HG02884 (cell line): ENCODE measurements around the gene BEGAIN.

Source experiments
- ATAC-seq: cut with Tn5 transposase; IDR thresholded peaks from one replicate; pipeline ENCODE4 v1.9.1; 2021; ENCODE audit warnings: mild to moderate bottlenecking, moderate library complexity; ENCODE audit not compliant: unreplicated experiment

Gene BEGAIN

GRCh38 chr14:100587086-100587762 is at the start of gene BEGAIN:
BEGAIN (minus strand) TSS chr14:100587417; CDS start chr14:100587290, 127 bp downstream.
- no peak for ATAC-seq

- no peak for ATAC-seq
Observed at GRCh38 chr14:100636559-100636958, 49.3 kb upstream of the BEGAIN start.

- no peak for ATAC-seq
Observed at GRCh38 chr14:100634026-100634425, 46.8 kb upstream of the BEGAIN start.

GRCh38 chr14:100633406-100633805 is 46.2 kb upstream of the BEGAIN start:
- no peak for ATAC-seq

DNA sequence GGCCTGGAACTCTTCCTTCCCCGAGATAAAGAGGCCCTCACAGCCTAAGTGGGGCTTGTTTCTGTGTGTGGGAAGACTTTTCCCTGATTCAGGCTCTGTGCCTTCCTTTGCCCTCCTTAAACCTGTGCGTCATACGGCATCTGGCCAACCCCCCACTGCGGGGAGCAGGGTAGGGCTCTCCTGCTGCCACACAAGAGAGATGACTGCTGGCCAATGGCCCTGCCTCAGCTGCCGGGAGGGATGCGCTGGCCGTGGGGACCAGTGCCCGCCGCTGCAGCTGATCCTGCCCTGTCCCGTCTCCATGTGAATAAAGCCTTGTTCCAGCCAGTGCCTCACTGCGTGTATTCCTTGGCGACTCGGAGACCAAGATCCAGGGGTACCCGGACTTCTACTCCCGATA is 42.5 kb upstream of the BEGAIN start:
- ATAC-seq = no peak

DNA sequence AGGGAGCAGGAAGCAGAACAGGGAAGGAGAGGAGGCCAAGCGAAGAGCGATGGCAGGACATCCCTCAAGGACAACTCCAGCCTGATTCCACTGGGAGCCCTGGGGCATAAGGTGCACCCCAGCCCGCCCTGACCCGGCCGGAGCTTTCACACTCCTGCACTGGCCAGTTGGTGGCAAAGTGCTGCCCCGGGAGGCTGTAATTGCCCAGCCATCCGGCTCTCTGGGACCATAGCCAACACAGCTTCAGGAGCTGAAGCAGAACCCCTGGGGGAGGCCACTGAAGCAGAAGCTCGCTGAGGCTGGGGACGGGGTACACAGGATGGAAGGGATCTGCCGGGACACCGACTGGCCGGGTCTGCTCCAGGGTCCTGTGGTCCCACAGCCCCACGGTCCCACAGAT is 41.9 kb upstream of the BEGAIN start:
- ATAC-seq = no peak

DNA sequence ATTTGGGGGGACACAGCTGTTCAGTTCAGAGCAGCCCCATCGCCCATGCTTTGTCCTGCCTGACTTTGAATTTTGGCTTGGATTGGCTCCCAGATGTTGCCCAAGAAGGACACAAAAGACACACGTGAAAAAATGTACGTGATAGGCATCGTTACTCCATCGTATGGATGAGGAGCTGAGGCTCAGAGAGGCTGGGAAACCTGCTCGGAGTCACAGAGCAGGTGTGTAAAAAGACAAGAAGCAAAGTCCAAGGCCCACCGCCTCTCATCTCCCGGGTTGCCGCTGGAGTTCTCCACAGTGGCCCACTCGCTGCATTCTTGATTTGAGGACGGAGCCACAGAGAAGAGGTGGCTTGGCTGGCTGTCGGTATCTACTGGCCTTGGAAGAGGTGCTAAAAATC is 41.0 kb upstream of the BEGAIN start:
- no peak for ATAC-seq

GRCh38 chr14:100626614-100627013 is 39.4 kb upstream of the BEGAIN start:
- ATAC-seq = no peak

DNA sequence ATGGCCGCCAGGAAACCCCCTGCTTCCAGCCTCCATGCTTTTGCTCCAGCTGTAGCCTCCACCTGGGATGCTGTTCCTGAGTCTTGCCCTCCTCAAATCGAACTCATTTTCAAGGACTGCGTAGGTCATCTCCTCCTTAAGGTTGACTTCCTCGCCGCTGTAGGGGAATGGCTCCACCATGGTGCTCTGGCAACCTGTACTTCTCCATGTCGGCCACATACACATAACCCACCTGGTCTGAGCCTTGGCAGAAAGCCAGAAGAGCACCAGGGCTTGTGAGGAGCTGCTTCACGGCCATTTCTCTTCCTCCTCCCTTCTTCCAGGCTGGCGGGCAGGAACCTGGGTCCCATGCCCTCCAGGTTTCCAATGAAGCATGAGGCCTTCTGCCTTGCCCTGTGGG is 36.7 kb upstream of the BEGAIN start:
- ATAC-seq = no peak

- ATAC-seq = no peak
Observed at GRCh38 chr14:100623557-100623956, 36.3 kb upstream of the BEGAIN start.

- ATAC-seq = no peak
Observed at GRCh38 chr14:100622708-100623485, 35.7 kb upstream of the BEGAIN start.

GRCh38 chr14:100622224-100622623 is 35.0 kb upstream of the BEGAIN start:
- no peak for ATAC-seq

DNA sequence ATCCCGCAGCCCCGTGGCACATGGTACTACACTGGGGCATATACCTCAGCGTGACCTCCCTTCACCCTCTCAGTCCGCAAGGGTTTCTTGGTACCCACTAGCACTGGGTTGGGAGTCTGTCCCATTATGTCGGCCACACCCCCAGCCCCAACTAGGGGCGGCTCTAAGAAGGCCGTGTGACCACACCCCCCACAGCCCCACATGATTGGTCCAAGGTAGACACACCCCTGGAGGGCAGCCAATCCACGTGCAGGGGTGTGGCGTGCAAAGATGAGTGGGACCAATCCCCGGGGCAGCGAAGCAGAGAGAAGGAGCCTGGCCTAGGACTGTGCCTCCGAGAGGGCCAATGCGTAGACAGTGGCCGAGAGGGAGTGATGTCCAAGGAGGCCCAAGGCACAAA is 34.6 kb upstream of the BEGAIN start:
- ATAC-seq = no peak

DNA sequence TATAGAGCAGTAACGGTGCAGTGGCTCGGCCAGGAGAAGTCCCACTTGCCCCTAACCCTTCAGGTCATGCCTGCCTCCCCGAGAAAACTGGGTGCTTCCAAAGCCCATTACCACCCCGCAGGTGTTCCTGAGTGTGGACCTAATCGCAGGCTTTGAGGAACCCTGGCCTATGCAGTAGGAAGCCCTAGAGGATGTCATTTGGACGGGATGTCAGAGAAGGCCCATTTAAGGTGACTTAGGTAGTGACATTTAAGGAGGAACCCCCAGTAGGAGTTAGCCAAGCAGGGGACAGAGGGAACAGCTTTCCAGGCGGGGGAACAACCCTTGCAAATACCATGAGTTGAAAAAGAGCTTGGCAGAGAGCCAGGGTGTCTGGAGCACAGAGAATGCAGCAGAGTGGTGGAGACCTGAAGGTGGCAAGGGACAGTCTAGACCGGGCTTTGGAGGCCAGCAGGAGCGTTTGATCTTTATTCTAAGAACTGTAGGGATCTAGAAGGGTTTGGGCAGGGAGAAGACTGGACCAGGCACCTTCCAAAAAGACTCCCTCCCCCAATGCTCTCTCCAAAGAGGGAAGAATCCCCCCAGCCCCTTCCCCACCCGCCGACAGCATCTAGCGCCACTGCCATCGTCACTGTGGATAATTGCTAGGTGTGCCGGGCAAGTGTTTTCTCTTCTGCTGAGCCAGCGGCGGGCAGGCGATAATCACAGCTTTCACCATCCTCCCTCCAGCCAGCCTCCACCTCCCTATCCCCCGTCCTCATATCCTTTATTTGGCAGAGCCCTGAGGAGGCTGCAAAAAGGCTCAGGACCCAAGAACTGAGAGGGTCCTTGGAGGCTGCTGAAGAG is 33.3 kb upstream of the BEGAIN start:
- ATAC-seq = no peak

- no peak for ATAC-seq
Observed at GRCh38 chr14:100619396-100620254, 32.4 kb upstream of the BEGAIN start.

GRCh38 chr14:100618763-100619320 is 31.6 kb upstream of the BEGAIN start:
- ATAC-seq = no peak

DNA sequence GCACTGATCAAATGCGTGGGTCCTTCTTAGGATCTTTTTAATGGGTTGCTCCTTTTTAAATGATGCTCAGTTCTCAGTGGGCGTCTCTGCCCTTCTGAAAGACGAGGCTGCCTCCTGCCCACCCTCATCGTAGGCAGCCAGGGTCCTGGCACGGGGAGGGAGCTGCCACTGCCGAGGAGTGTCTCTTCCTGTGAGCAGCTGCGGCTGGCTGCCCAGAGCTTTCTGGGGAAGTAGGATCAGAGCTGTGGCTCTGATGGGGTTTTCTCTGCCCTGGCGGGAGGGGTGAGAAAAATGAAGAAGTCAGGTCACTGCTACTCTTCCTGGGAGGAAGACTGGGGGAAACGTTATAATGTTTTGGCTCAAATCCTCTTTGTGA is 31.1 kb upstream of the BEGAIN start:
- no peak for ATAC-seq

DNA sequence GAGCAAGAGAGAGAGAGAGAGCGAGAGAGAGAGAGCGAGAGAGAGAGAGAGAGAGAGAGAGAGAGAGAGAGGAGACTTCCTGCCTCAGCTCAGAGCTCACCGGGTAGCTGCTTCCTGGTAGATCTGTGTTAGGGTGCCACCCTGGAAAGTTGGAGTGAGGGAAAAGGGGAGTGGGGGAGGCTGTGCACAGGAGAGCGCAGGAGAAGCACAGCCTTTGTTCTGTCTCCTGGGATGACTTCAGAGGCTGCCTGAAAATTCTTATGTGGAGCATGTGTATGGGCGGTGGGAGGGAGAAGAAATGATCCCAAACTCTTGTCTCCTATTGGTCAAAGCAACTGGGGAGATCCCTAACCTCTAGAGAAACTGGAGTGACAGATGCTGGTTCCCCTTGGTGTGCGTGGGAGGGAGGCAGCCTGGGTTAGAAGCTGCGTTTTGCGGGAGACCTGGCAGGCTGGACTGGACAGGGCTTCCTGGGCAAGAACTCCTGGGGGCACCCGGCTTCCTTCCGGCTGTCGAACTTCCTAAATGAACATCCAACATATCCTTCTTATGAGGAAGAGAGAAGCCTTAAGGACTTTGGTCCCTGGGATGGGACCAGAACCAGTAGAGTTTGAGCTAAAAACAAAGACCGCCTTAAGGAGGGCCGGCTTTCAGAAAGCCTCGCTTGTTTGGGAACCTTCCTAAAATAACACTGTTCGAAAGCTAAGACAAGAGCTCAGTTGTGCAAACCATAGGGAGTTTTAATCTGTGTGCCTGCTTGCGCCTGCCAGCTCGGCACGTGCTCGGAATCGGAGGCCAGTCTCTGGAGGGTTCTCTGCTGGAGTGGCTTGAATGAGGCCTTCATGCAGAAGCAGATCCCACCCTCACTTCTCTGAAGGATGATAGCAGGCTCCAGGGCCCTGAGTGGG is 30.4 kb upstream of the BEGAIN start:
- no peak for ATAC-seq

DNA sequence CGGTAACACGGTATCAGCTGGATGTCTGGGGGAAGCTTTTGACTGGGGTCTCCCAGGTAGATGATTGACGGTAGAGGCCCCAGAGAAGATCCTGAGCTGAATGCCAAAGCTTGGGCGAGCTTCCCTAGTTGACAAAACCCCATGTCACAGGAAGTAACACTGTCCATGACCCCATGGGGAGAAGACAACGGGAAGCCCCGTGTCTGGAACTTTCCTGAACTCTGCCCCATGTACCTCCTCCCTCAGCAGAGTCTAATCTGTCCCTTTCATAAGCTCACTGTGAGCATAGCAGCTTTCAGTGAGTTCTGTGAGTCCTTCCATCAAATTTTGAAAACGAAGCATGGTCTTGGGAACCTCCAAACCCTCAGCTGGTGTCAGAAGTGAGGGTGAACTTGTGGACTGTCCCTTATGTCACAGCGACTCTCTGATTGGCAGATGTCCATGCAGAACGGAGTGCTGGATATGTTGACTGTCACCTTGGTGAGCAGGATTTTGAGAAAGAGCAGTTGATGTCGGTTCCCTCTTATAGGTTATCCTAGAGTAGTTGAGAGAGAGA is 29.7 kb upstream of the BEGAIN start:
- ATAC-seq = no peak
